Measurements from ENCODE around the gene BICD2. TPM values are rescaled to one million over a fixed set of nuclear protein-coding genes. Genes with fewer than 3 reads are reported as not detected.

The BICD2 gene
- total and polyA plus RNA-seq, 2 donors (not counting 1 experiment from before 2014, with no cell fraction given) = 33.2 to 49.5 TPM

DNA sequence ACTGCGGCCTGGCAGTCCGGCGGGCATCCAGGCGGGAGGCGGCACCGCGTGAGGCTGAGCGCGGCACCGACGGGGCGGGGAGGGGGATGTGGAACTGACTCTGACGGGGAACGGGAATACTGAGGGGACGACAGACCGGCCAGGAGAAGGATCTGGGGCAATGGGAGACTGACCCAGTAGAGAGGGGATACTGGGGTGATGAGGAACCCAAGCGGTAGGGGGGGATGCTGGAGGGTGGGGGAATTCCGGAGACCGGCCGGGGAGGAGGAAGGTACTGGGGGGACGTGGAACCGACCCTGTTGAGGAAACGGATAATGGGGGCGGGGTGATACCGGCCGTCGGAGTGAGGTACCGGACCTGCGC is 95.1 kb downstream of the BICD2 start:
- H3K4me2 ChIP-seq (replicated peaks; ENCODE audit: low read depth, low read length, poor library complexity, severe bottlenecking) = peak overlapping the region; percentile 97
- H3K9me3 ChIP-seq (ENCODE audit: control extremely low read depth in 1 of 3, control insufficient read depth in 2 of 3, insufficient read depth in 1 of 3, low read length in 2 of 3) = no peaks in the 10 kb centered on the region
- intact Hi-C loops (cut with micrococcal nuclease) = no loop called here
- POLR2A ChIA-PET = interaction anchor here (1.4 to 1.7 kb wide), 3 partner anchors 95 to 344 kb away, joined by 6 to 13 read pairs (median 8); partner anchors contain the start of genes BICD2, CENPP and NOL8
- Mint-ChIP-seq H3K4me1 (peaks cover 33% of the 10 kb centered on the region), H3K4me3 (peak overlapping the region; percentile 97), H3K27ac (peak overlapping the region; percentile 70), H3K9me3 (ENCODE audit: insufficient read depth) (no peaks in the 10 kb centered on the region), H3K27me3 (no peaks in the 10 kb centered on the region)
- TF ChIP-seq CTCF (IDR thresholded peaks at IDR 0.05) (no peak), EZH2 (IDR thresholded peaks at IDR 0.05; ENCODE audit: borderline replicate concordance, insufficient read depth, low read depth, low read length, poor library complexity, severe bottlenecking) (no peak)
- H4K20me1 ChIP-seq (ENCODE audit: control insufficient read depth, insufficient read depth, low read length, poor library complexity, severe bottlenecking) = peaks cover 4% of the 10 kb centered on the region
- H2AFZ ChIP-seq (ENCODE audit: insufficient read depth, low read depth, low read length, poor library complexity, severe bottlenecking) = peak overlapping the region; percentile 89
- H3K27me3 ChIP-seq (replicated peaks in 1 of 4; ENCODE audit: control extremely low read depth in 1 of 4, control insufficient read depth in 3 of 4, insufficient read depth in 4 of 4, low read length in 3 of 4) = no peaks in the 10 kb centered on the region
- WGBS (ENCODE audit: insufficient coverage) = under 1% methylated on average over 25 of the region's 29 CpGs
- peak overlapping the region; percentile 67 to 99 for H3K27ac ChIP-seq (ENCODE audit: low read length in 2 of 2)
- CTCF ChIA-PET = interaction anchor here (0.7 to 2.4 kb wide), 7 partner anchors 48 to 344 kb away, joined by 3 to 13 read pairs (median 10); partner anchors contain the start of genes BICD2, CENPP and NOL8
- peaks cover 0 to 8% of the 10 kb centered on the region in 2 experiments for H3K36me3 ChIP-seq (replicated peaks in 1 of 2; ENCODE audit: control extremely low read depth in 1 of 2, control insufficient read depth in 1 of 2, extremely low read depth in 1 of 2, insufficient read depth in 2 of 2, low read length in 1 of 2)
- peaks cover 17 to 27% of the 10 kb centered on the region in 2 donors for H3K4me1 ChIP-seq (ENCODE audit: control insufficient read depth in 2 of 2, insufficient read depth in 2 of 2, low read length in 2 of 2)
- peak overlapping the region; percentile 64 to 100 (median 98) for H3K4me3 ChIP-seq (ENCODE audit: control extremely low read depth in 1 of 5, extremely low read depth in 1 of 5, insufficient read depth in 1 of 5, low read depth in 2 of 5, low read length in 4 of 5)
- DNase-seq (no peak), ATAC-seq (ENCODE audit: low read depth) (no peak)
- H3K9ac ChIP-seq (ENCODE audit: low read length) = peak overlapping the region; percentile 99
- H3K79me2 ChIP-seq (ENCODE audit: control insufficient read depth, insufficient read depth, low read length) = peaks cover 65% of the 10 kb centered on the region

- Histone ChIP-seq H3K4me1 (ENCODE audit: control insufficient read depth in 2 of 2, insufficient read depth in 2 of 2, low read length in 2 of 2) (peaks cover 17 to 27% of the 10 kb centered on the region in 2 donors), H3K36me3 (replicated peaks in 1 of 2; ENCODE audit: control extremely low read depth in 1 of 2, control insufficient read depth in 1 of 2, extremely low read depth in 1 of 2, insufficient read depth in 2 of 2, low read length in 1 of 2) (peaks cover 0 to 8% of the 10 kb centered on the region in 2 experiments), H3K79me2 (ENCODE audit: control insufficient read depth, insufficient read depth, low read length) (peaks cover 71% of the 10 kb centered on the region), H3K27me3 (replicated peaks in 1 of 4; ENCODE audit: control extremely low read depth in 1 of 4, control insufficient read depth in 3 of 4, insufficient read depth in 4 of 4, low read length in 3 of 4) (no peaks in the 10 kb centered on the region), H3K9ac (ENCODE audit: low read length) (peak overlapping the region; percentile 99), H3K27ac (ENCODE audit: low read length in 2 of 2) (peak overlapping the region; percentile 29 to 99), H3K4me3 (ENCODE audit: control extremely low read depth in 1 of 5, extremely low read depth in 1 of 5, insufficient read depth in 1 of 5, low read depth in 2 of 5, low read length in 4 of 5) (peak overlapping the region; percentile 64 to 100 (median 98)), H4K20me1 (ENCODE audit: control insufficient read depth, insufficient read depth, low read length, poor library complexity, severe bottlenecking) (peaks cover 9% of the 10 kb centered on the region), H2AFZ (ENCODE audit: insufficient read depth, low read depth, low read length, poor library complexity, severe bottlenecking) (peak overlapping the region; percentile 89), H3K4me2 (replicated peaks; ENCODE audit: low read depth, low read length, poor library complexity, severe bottlenecking) (peak overlapping the region; percentile 97), H3K9me3 (ENCODE audit: control extremely low read depth in 1 of 3, control insufficient read depth in 2 of 3, insufficient read depth in 1 of 3, low read length in 2 of 3) (no peaks in the 10 kb centered on the region)
- ChIA-PET CTCF (interaction anchor here (0.6 kb wide), 1 partner anchor 16 kb away, joined by 5 read pairs; no protein-coding TSS in a partner anchor), POLR2A (no interaction called here)
- Mint-ChIP-seq H3K4me1 (peaks cover 33% of the 10 kb centered on the region), H3K4me3 (peak overlapping the region; percentile 97), H3K27me3 (no peaks in the 10 kb centered on the region), H3K9me3 (ENCODE audit: insufficient read depth) (no peaks in the 10 kb centered on the region), H3K27ac (peak overlapping the region; percentile 70)
- no peak for ATAC-seq (ENCODE audit: low read depth)
- WGBS (ENCODE audit: insufficient coverage) = 25% methylated on average over 14 of the region's 14 CpGs
- peak; percentile 17 for DNase-seq
- intact Hi-C loops (cut with micrococcal nuclease) = no loop called here
- TF ChIP-seq EZH2 (IDR thresholded peaks at IDR 0.05; ENCODE audit: borderline replicate concordance, insufficient read depth, low read depth, low read length, poor library complexity, severe bottlenecking) = no peak
- no peak for TF ChIP-seq CTCF (IDR thresholded peaks at IDR 0.05)
Observed at GRCh38 chr9:92668746-92669526, 95.7 kb downstream of the BICD2 start.
